GOT3 (cell line): ENCODE data around the gene ZHX3.
"Not testable (repeated sequence)": the region's sequence is repeated elsewhere in the genome, so short reads cannot be mapped to it uniquely, and the experiment has no call there.

Source experiments
- DNase-seq: peaks from one replicate; lab custom pipeline; 2025; ENCODE audit warnings: mixed read lengths; lab: John Stamatoyannopoulos, UW

The ZHX3 gene

DNA sequence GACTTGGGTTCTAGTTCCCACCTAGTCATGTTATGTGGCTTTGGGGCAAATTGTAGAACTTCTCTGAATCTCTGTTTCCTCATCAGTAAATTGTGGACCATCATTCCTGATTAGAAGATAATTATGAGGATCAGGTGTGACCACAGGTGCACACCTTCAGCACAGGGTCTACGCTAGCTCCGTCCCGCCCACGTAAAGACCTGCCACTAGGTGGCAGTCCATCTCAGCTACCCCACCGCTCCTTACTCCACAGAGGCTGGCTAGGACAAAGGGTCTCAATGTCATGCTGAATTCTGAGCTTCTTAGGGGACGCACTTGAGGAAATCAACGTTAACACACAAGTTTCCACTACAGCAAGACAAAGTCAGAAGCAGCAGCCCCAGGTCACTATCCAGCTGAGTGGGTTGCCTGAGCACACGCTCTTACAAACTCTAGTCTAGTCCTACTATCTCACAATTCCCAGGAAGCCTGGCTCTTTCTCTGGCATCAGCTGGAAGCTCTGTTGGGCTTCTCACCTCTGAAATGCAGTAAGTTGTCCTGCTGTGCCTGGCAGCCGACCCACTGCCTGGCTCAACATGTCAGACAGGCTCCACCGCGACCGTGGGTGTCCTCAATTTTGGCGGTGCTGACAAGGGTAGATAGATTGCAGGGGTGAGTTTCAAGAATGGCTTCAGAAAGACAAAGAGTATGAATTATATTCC is 182.2 kb downstream of the ZHX3 start:
- no peak for DNase-seq

DNA sequence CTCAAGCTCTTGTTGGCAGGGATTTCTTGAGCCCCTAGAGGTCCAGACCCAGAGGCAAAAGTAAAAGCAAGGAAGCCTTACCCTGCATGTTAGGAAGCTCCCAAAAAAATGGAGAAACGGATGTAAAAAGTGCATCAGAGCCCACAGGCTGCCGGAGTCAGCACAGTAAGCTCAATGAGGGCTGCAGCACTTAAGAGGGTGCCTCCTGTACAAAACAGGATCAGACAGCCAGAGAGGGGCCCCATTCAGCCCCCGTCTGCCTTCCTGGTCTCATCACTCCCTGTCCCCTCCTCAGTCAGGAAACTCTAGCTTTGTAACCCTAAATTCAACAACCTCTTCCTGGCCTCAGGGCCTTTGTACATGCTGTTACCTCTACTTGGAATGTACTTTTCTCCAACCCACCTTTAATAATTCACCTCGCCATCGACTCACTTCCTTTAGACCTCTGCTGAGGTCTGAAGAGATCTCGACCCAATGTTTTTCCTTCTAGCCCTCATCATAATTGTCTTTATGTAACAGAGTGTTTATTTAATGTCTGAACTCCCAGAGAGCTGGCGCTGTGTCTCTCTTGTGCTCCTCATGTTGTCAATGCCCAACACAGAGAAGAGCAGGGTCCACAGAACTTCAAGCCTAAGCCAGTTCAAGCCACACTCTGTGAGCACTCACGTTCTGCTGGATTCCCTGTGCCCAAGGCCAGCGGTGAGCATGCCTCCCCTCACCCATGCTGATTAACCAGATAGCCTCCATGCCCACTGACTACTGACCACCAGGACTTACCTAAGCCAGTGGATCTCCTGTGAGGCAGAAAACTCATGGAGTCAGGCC is 183.0 kb downstream of the ZHX3 start:
- no peak for DNase-seq

DNA sequence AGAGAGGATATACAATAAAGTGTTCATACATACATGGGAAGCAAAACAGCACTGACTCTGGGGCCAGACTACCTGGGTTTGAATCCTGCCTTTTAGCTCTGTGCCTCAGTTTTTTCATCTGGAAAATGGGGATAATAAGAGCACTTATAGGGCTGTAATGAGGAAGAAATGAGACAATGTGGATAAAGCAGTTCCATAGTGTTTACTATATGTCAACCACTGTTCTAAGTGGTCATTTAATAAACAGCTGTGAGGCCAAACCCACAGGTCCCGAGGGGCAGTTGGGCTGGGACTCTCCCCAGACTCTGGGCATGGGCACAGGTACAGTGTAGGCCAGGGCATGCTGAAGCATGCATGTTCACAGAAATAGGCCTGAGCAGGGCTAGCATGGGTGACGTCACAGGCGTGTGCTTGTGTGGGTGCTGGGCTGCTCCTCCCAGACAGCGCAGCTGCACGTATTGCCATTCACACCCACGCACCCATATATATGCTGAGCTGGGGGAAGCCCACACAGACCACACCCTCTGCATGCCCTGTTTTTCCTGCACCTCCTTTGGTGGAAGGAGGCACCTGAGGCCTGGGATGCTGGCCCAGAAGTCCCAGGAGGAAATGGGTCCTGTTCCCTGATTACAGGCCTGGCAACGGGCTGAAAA is 183.7 kb downstream of the ZHX3 start:
- no peak for DNase-seq

- not testable (repeated sequence) for DNase-seq
Observed at GRCh38 chr20:41132388-41132775, 185.1 kb downstream of the ZHX3 start.

- no peak for DNase-seq
Observed at GRCh38 chr20:41131594-41132387, 185.7 kb downstream of the ZHX3 start.
